CD4-positive, alpha-beta T cell treated with Interleukin-4 for 1 hour (primary cell): ENCODE results near the gene LXN.
"Not testable (repeated sequence)": the region's sequence is repeated elsewhere in the genome, so short reads cannot be mapped to it uniquely, and the experiment has no call there.

Source experiments
- DNase-seq, 2 donors: peaks; one replicate each; pipeline ENCODE4 v3.0.0-alpha.2; 2020 to 2022

LXN gene

GRCh38 chr3:158672215-158673176, at the start of gene LXN:
TSS of gene LXN (minus strand) at chr3:158672648. CDS start at chr3:158672478, 170 bp downstream.
- DNase-seq, result peak; percentile 78 to 81

GRCh38 chr3:158722108-158722507, 49.7 kb upstream of the LXN start:
- peak in 1 of 2 donors; percentile 26 for DNase-seq

GRCh38 chr3:158718490-158719170, 46.2 kb upstream of the LXN start:
- no peak for DNase-seq

GRCh38 chr3:158717576-158717975, 45.1 kb upstream of the LXN start:
- no peak for DNase-seq

GRCh38 chr3:158713094-158713499, 40.6 kb upstream of the LXN start:
- no peak for DNase-seq

- no peak for DNase-seq
These were observed 40.0 kb upstream of the LXN start for GRCh38 chr3:158712443-158712842.

- DNase-seq, result no peak
These were observed 39.4 kb upstream of the LXN start for GRCh38 chr3:158711886-158712285.

- no peak for DNase-seq
These were observed 38.2 kb upstream of the LXN start for GRCh38 chr3:158710601-158711000.

GRCh38 chr3:158709666-158710083, 37.2 kb upstream of the LXN start:
- DNase-seq, result no peak

GRCh38 chr3:158703566-158703965, 31.1 kb upstream of the LXN start:
- no peak for DNase-seq

GRCh38 chr3:158702815-158703481, 30.5 kb upstream of the LXN start:
- DNase-seq, result no peak

- DNase-seq, result no peak
These were observed 29.1 kb upstream of the LXN start for GRCh38 chr3:158701420-158702065.

GRCh38 chr3:158700559-158700958, 28.1 kb upstream of the LXN start:
- no peak for DNase-seq

GRCh38 chr3:158696618-158697017, 24.2 kb upstream of the LXN start:
- DNase-seq, result no peak

- DNase-seq, result not testable (repeated sequence)
These were observed 21.5 kb upstream of the LXN start for GRCh38 chr3:158693866-158694456.

- no peak for DNase-seq
These were observed 12.7 kb upstream of the LXN start for GRCh38 chr3:158685159-158685558.

- DNase-seq, result no peak
These were observed 10.9 kb upstream of the LXN start for GRCh38 chr3:158683230-158683962.

GRCh38 chr3:158680861-158681260, 8.4 kb upstream of the LXN start:
- DNase-seq, result no peak

GRCh38 chr3:158679547-158680000, 7.1 kb upstream of the LXN start:
- no peak for DNase-seq

- no peak for DNase-seq
These were observed 6.2 kb upstream of the LXN start for GRCh38 chr3:158678687-158679086.

GRCh38 chr3:158671821-158672214, 630 bp downstream of the LXN start:
- DNase-seq, result no peak

GRCh38 chr3:158668506-158668905, 3.9 kb downstream of the LXN start:
- no peak for DNase-seq
